HCT116 (cell line): ENCODE data around the gene WDR35.

Experiments used
- CTCF ChIP-seq, 3 experiments: fragments of 200-600 bp in 1 of 3; sonication (generic) in 1 of 3; IDR thresholded peaks in 2 of 3; conservative IDR thresholded peaks in 1 of 3; 2 replicates each; pipeline ENCODE4 v1.5.1; 2012 to 2017; ENCODE audit warnings: low read depth in 2 of 3, low read length in 2 of 3, antibody characterized with exemption in 1 of 3, borderline replicate concordance in 1 of 3, control low read depth in 1 of 3, mild to moderate bottlenecking in 1 of 3, mixed read lengths in 1 of 3, mixed run types in 1 of 3, moderate library complexity in 1 of 3; ENCODE audit not compliant: insufficient read depth in 1 of 3
- EZH2 ChIP-seq: fragments of 200-600 bp; sonication (generic); IDR thresholded peaks from 2 replicates; pipeline ENCODE4 v1.6.1; 2017; ENCODE audit warnings: antibody characterized with exemption, mixed run types
- EZH2phosphoT487 ChIP-seq: fragments of 200-600 bp; IDR thresholded peaks from 2 replicates; pipeline ENCODE4 v1.6.1; 2018; ENCODE audit warnings: antibody characterized with exemption, borderline replicate concordance
- POLR2A ChIP-seq: IDR thresholded peaks from 2 replicates; pipeline ENCODE4 v1.7.0; 2011; ENCODE audit warnings: borderline replicate concordance; ENCODE audit not compliant: insufficient read depth, insufficient read length; ENCODE audit errors: extremely low read depth
- POLR2AphosphoS5 ChIP-seq: IDR thresholded peaks from 2 replicates; pipeline ENCODE4 v1.6.1; 2011; ENCODE audit warnings: mild to moderate bottlenecking, low read depth, low read length, moderate library complexity
- RAD21 ChIP-seq: IDR thresholded peaks from 2 replicates; pipeline ENCODE4 v1.6.1; 2012; ENCODE audit warnings: low read depth, mild to moderate bottlenecking
- SP1 ChIP-seq: IDR thresholded peaks from 2 replicates; pipeline ENCODE4 v1.6.1; 2012; ENCODE audit warnings: low read depth
- YY1 ChIP-seq: IDR thresholded peaks from 2 replicates; pipeline ENCODE4 v1.6.1; 2011; ENCODE audit warnings: low read length, low read depth, moderate library complexity, mild to moderate bottlenecking; ENCODE audit not compliant: insufficient replicate concordance; ENCODE audit errors: extremely low read depth
- ZNF274 ChIP-seq: fragments of 200-500 bp; sonication (Bioruptor generic); IDR thresholded peaks from 2 replicates; pipeline ENCODE4 v1.6.1; 2014; ENCODE audit warnings: mild to moderate bottlenecking, low read depth, low read length, inconsistent platforms
- TF ChIP-seq, protein P1 (sequence below): IDR thresholded peaks from 2 replicates; pipeline ENCODE4 v1.6.1; 2012

DNA sequence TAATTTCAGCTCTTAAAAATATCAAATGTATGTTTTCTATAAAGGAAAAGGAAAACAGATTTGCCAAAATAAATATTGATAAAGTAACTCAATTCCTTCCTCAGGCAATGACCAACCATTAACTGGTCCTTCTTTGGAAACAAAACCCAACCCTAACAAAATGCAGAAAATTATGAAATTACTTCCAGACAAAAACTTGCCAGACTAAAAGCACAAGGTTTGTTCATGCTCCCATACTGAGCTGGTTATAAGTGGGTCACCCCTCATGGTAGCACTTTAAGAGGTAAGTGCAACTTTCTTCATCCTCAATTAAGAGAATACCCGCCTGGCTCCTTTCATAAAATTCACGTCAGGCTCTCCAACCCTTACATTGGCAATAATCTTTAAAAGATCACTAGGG lies 57.0 kb downstream of the WDR35 start:
- TF ChIP-seq YY1 (no peak), POLR2A (no peak), CTCF (IDR thresholded peaks at IDR 0.05 in 2 of 3, conservative IDR thresholded peaks at IDR 0.05 in 1 of 3; ENCODE audit: borderline replicate concordance in 1 of 3, insufficient read depth in 1 of 3, low read depth in 2 of 3, low read length in 2 of 3) (no peak), SP1 (no peak), EZH2phosphoT487 (no peak), EZH2 (no peak), POLR2AphosphoS5 (no peak), RAD21 (no peak), ZNF274 (no peak)
- TF ChIP-seq, protein P1, sequence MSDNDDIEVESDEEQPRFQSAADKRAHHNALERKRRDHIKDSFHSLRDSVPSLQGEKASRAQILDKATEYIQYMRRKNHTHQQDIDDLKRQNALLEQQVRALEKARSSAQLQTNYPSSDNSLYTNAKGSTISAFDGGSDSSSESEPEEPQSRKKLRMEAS, result no peak
